Caco-2 (cell line): ENCODE results near the gene SRGAP1. TPM values are rescaled to one million over a fixed set of nuclear protein-coding genes. Genes with fewer than 3 reads are reported as not detected.

Experiments
- BruUV-seq: library from RNA; stranded (reverse); fragments of 400-500 nt; replicated peaks from 2 replicates; lab custom pipeline; 2021; lab: Mats Ljungman, UMichigan
- CTCF ChIA-PET: fragments of 300-600 bp; sonication (Branson Sonifier 250); formaldehyde crosslinking; loops from one replicate; lab custom pipeline; 2022; ENCODE audit warnings: antibody characterized with exemption; lab: Charles Lee
- POLR2A ChIA-PET: fragments of 300-600 bp; sonication (Branson Sonifier 250); formaldehyde crosslinking; loops from one replicate; lab custom pipeline; 2022; ENCODE audit warnings: antibody characterized with exemption; lab: Charles Lee
- DNase-seq, 2 experiments: peaks; one replicate each; pipeline versions ENCODE4 v3.0.0 to v3.0.0-alpha.2; 2020 to 2022
- H3K27me3 ChIP-seq: replicated peaks from 2 replicates; pipeline ENCODE4 v1.6.0; 2011; ENCODE audit warnings: low read length; ENCODE audit not compliant: control insufficient read depth, insufficient read depth
- H3K36me3 ChIP-seq: 2 replicates; pipeline ENCODE4 v1.5.1; 2011; ENCODE audit warnings: low read length; ENCODE audit not compliant: control insufficient read depth, insufficient read depth
- H3K4me1 ChIP-seq: fragments of 250-450 bp; sonication (Bioruptor Pico); 2 replicates; pipeline ENCODE4 v1.5.1; 2020; ENCODE audit warnings: mild to moderate bottlenecking
- H3K4me3 ChIP-seq: 2 replicates; pipeline ENCODE4 v1.5.1; 2011; ENCODE audit warnings: low read depth, mild to moderate bottlenecking, control low read depth, low read length
- H3K9me3 ChIP-seq: fragments of 250-450 bp; sonication (Bioruptor Pico); 2 replicates; pipeline ENCODE4 v1.5.1; 2020; ENCODE audit warnings: mild to moderate bottlenecking, moderate library complexity
- H3K27ac Mint-ChIP-seq: one replicate; pipeline ENCODE4 v1.8.0; 2022; ENCODE audit warnings: mixed read lengths; ENCODE audit not compliant: unreplicated experiment
- H3K27me3 Mint-ChIP-seq: one replicate; pipeline ENCODE4 v1.8.0; 2022; ENCODE audit warnings: mixed read lengths; ENCODE audit not compliant: insufficient read depth, unreplicated experiment
- H3K36me3 Mint-ChIP-seq: one replicate; pipeline ENCODE4 v1.8.0; 2022; ENCODE audit warnings: mild to moderate bottlenecking, mixed read lengths; ENCODE audit not compliant: insufficient read depth, unreplicated experiment
- H3K4me1 Mint-ChIP-seq: one replicate; pipeline ENCODE4 v1.8.0; 2022; ENCODE audit warnings: low read depth, mixed read lengths; ENCODE audit not compliant: unreplicated experiment
- H3K4me3 Mint-ChIP-seq: one replicate; pipeline ENCODE4 v1.8.0; 2022; ENCODE audit warnings: mild to moderate bottlenecking, moderate library complexity, mixed read lengths; ENCODE audit not compliant: unreplicated experiment
- H3K9me3 Mint-ChIP-seq: one replicate; pipeline ENCODE4 v1.8.0; 2022; ENCODE audit warnings: mixed read lengths; ENCODE audit not compliant: unreplicated experiment
- intact Hi-C: fragments of 100-400 bp; cut with micrococcal nuclease; formaldehyde crosslinking; loops from one replicate; pipeline ENCODE4 v1.10.0; 2022; ENCODE audit not compliant: unreplicated experiment
- total RNA-seq: library from RNA; stranded (reverse); gene quantifications from 2 replicates; pipeline ENCODE4 v1.2.3, GENCODE V29; 2022
- TF ChIP-seq, protein P1 (sequence below), 2 experiments: fragments of 200-600 bp in 1 of 2; IDR thresholded peaks; 1 replicate in 1 of 2; 2 replicates in 1 of 2; pipeline versions ENCODE4 v1.5.1 to v1.8.0; 2011 to 2022; ENCODE audit warnings: antibody characterized with exemption in 1 of 2, control low read depth in 1 of 2, inconsistent platforms in 1 of 2, low read depth in 1 of 2, low read length in 1 of 2, mild to moderate bottlenecking in 1 of 2, moderate library complexity in 1 of 2; ENCODE audit not compliant: insufficient read depth in 1 of 2, severe bottlenecking in 1 of 2, unreplicated experiment in 1 of 2

SRGAP1 gene
- total RNA-seq, 1 experiment from 2014 or later: 22.1 TPM

DNA sequence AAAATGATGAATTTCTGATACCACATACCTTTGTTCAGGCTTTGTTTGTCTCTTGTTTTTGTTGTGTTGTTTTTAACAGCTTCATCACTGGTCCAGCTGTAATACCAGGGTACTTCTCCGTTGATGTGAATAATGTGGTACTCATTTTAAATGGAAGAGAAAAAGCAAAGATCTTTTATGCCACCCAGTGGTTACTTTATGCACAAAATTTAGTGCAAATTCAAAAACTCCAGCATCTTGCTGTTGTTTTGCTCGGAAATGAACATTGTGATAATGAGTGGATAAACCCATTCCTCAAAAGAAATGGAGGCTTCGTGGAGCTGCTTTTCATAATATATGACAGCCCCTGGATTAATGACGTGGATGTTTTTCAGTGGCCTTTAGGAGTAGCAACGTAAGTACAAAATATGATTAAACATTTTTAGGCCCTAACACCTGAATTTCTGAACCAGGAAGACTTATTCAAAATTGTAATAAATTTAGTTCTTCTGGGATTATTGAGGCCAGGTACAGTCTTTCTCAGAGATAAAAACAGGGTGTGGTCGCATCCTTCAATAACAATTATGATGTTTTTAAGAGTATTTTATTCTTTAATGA is 42.4 kb upstream of the SRGAP1 start:
- ChIA-PET POLR2A (no interaction called here), CTCF (no interaction called here)
- Histone ChIP-seq H3K27me3 (no peaks in the 10 kb centered on the region), H3K36me3 (no peaks in the 10 kb centered on the region), H3K9me3 (no peaks in the 10 kb centered on the region), H3K4me3 (no peak overlapping the region), H3K4me1 (no peaks in the 10 kb centered on the region)
- H3K27ac Mint-ChIP-seq: no peak overlapping the region
- H3K4me1 Mint-ChIP-seq: no peaks in the 10 kb centered on the region
- no peaks in the 10 kb centered on the region for H3K27me3 Mint-ChIP-seq
- DNase-seq: peak in 1 of 2 experiments; percentile 17
- intact Hi-C loops: loop anchor here (1.0 to 5.0 kb wide), 3 partner anchors 129 to 700 kb away; no protein-coding TSS in a partner anchor
- no TSS peak for BruUV-seq
- TF ChIP-seq, protein P1, sequence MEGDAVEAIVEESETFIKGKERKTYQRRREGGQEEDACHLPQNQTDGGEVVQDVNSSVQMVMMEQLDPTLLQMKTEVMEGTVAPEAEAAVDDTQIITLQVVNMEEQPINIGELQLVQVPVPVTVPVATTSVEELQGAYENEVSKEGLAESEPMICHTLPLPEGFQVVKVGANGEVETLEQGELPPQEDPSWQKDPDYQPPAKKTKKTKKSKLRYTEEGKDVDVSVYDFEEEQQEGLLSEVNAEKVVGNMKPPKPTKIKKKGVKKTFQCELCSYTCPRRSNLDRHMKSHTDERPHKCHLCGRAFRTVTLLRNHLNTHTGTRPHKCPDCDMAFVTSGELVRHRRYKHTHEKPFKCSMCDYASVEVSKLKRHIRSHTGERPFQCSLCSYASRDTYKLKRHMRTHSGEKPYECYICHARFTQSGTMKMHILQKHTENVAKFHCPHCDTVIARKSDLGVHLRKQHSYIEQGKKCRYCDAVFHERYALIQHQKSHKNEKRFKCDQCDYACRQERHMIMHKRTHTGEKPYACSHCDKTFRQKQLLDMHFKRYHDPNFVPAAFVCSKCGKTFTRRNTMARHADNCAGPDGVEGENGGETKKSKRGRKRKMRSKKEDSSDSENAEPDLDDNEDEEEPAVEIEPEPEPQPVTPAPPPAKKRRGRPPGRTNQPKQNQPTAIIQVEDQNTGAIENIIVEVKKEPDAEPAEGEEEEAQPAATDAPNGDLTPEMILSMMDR (IDR thresholded peaks at IDR 0.05; ENCODE audit: insufficient read depth in 1 of 2, low read depth in 1 of 2, low read length in 1 of 2, severe bottlenecking in 1 of 2, unreplicated experiment in 1 of 2): peak; percentile 36 to 52
- H3K4me3 Mint-ChIP-seq: no peak overlapping the region
- H3K9me3 Mint-ChIP-seq: no peaks in the 10 kb centered on the region
- H3K36me3 Mint-ChIP-seq: no peaks in the 10 kb centered on the region

DNA sequence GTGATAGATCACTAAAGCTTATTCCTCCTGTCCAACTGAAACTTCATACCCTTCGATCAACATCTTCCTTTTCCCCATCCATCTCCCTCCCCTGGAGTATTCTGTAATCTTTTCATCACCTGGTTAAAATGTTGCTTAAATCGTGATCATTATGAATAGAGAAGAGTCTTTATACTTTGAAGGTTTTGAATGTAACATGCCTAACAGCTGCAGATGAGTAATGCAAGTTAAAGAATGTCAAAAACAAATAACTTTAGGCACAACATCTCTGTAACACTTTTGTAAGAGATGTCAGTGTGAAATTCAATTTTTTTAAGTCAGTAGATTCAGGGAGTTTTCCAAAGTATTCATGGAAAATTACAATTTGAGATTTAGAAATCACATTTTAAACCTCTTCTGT is 39.8 kb upstream of the SRGAP1 start:
- H3K27me3 Mint-ChIP-seq: no peaks in the 10 kb centered on the region
- Histone ChIP-seq H3K4me1 (no peaks in the 10 kb centered on the region), H3K36me3 (no peaks in the 10 kb centered on the region), H3K27me3 (no peaks in the 10 kb centered on the region), H3K4me3 (no peak overlapping the region), H3K9me3 (no peaks in the 10 kb centered on the region)
- BruUV-seq: no TSS peak
- no peak overlapping the region for H3K4me3 Mint-ChIP-seq
- ChIA-PET CTCF (no interaction called here), POLR2A (no interaction called here)
- H3K9me3 Mint-ChIP-seq: no peaks in the 10 kb centered on the region
- no peaks in the 10 kb centered on the region for H3K4me1 Mint-ChIP-seq
- no peaks in the 10 kb centered on the region for H3K36me3 Mint-ChIP-seq
- H3K27ac Mint-ChIP-seq: no peak overlapping the region
- TF ChIP-seq, protein P1 (IDR thresholded peaks at IDR 0.05; ENCODE audit: insufficient read depth in 1 of 2, low read depth in 1 of 2, low read length in 1 of 2, severe bottlenecking in 1 of 2, unreplicated experiment in 1 of 2): no peak
- no peak for DNase-seq
- intact Hi-C loops: loop anchor here (5.0 kb wide), 1 partner anchor 702 kb away; no protein-coding TSS in a partner anchor

DNA sequence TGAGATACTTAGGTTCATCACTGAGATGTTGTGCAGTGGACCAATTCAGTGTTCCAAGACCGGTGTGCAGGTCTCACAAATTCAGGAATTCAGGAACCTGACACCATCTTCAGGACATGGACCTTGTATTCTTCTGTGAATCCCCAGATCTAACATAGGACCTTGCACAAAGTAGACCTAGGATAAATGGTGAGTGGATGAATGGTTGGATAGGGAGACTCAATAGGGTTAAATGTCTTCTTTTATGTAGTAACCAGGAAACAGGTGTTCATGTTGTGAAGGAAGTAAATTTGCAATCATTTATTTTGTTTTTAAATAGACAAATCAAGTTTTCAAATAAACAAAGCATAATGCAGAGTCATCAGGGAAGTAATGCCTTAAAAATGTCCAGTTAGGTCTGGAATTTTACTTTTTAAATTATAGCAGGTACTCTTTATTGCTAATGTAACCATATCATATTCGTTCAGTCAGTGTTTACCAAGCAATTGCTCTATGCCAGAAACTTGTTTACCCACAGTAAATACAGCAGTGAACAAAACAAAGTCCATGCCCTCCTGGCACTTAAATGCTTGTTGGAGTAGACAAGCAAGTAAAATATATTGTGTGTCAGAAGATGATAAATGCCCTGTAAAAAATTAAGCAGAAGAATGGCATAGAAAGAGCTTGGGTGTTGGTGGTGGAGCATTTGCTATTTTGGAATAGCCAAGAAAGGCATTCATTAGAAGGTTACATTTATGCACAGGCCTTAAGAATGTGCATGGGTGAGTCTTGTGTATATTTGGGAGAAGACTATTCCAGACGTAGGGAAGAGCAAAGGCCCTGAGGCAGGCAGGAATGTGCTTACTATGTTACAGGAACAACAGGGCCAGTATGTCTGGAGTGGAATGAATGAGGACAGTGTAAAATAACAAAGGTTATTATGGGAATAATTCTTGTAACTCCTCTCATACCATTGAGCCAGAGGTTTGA is 38.5 kb upstream of the SRGAP1 start:
- intact Hi-C loops: no loop called here
- Histone ChIP-seq H3K4me1 (no peaks in the 10 kb centered on the region), H3K36me3 (no peaks in the 10 kb centered on the region), H3K9me3 (no peaks in the 10 kb centered on the region), H3K27me3 (no peaks in the 10 kb centered on the region), H3K4me3 (no peak overlapping the region)
- no peaks in the 10 kb centered on the region for H3K9me3 Mint-ChIP-seq
- H3K27ac Mint-ChIP-seq: no peak overlapping the region
- DNase-seq: no peak
- no peaks in the 10 kb centered on the region for H3K4me1 Mint-ChIP-seq
- no peak overlapping the region for H3K4me3 Mint-ChIP-seq
- H3K27me3 Mint-ChIP-seq: no peaks in the 10 kb centered on the region
- POLR2A ChIA-PET: no interaction called here
- no TSS peak for BruUV-seq
- CTCF ChIA-PET: no interaction called here
- no peaks in the 10 kb centered on the region for H3K36me3 Mint-ChIP-seq
- TF ChIP-seq, protein P1 (IDR thresholded peaks at IDR 0.05; ENCODE audit: insufficient read depth in 1 of 2, low read depth in 1 of 2, low read length in 1 of 2, severe bottlenecking in 1 of 2, unreplicated experiment in 1 of 2): no peak
